GM12875 (cell line): ENCODE results near the gene TAGLN2.

Experiments
- H3K4me3 ChIP-seq: one replicate; pipeline ENCODE4 v1.5.1; 2011; ENCODE audit warnings: low read depth, low read length, control low read depth
- TF ChIP-seq, protein P1 (sequence below): IDR thresholded peaks from 2 replicates; pipeline ENCODE4 v1.5.1; 2011; ENCODE audit warnings: low read depth, mild to moderate bottlenecking, control low read depth, inconsistent platforms, low read length, moderate library complexity, borderline replicate concordance; ENCODE audit not compliant: insufficient read depth

The TAGLN2 gene

GRCh38 chr1:159930634-159931033 is 5.3 kb upstream of the TAGLN2 start:
- TF ChIP-seq, protein P1, sequence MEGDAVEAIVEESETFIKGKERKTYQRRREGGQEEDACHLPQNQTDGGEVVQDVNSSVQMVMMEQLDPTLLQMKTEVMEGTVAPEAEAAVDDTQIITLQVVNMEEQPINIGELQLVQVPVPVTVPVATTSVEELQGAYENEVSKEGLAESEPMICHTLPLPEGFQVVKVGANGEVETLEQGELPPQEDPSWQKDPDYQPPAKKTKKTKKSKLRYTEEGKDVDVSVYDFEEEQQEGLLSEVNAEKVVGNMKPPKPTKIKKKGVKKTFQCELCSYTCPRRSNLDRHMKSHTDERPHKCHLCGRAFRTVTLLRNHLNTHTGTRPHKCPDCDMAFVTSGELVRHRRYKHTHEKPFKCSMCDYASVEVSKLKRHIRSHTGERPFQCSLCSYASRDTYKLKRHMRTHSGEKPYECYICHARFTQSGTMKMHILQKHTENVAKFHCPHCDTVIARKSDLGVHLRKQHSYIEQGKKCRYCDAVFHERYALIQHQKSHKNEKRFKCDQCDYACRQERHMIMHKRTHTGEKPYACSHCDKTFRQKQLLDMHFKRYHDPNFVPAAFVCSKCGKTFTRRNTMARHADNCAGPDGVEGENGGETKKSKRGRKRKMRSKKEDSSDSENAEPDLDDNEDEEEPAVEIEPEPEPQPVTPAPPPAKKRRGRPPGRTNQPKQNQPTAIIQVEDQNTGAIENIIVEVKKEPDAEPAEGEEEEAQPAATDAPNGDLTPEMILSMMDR: no peak
- no peak overlapping the region for H3K4me3 ChIP-seq

- TF ChIP-seq, protein P1: no peak
- no peak overlapping the region for H3K4me3 ChIP-seq
These were observed 4.9 kb upstream of the TAGLN2 start for GRCh38 chr1:159930216-159930615.

GRCh38 chr1:159929155-159930051 is 4.1 kb upstream of the TAGLN2 start:
- TF ChIP-seq, protein P1: no peak
- H3K4me3 ChIP-seq: no peak overlapping the region

GRCh38 chr1:159928491-159929050 is 3.3 kb upstream of the TAGLN2 start:
- TF ChIP-seq, protein P1: no peak
- H3K4me3 ChIP-seq: no peak overlapping the region

- H3K4me3 ChIP-seq: no peak overlapping the region
- TF ChIP-seq, protein P1: 0 out of 2 replicates have a peak, but pooled peaks have one; percentile 9
These were observed 2.6 kb upstream of the TAGLN2 start for GRCh38 chr1:159927849-159928431.

DNA sequence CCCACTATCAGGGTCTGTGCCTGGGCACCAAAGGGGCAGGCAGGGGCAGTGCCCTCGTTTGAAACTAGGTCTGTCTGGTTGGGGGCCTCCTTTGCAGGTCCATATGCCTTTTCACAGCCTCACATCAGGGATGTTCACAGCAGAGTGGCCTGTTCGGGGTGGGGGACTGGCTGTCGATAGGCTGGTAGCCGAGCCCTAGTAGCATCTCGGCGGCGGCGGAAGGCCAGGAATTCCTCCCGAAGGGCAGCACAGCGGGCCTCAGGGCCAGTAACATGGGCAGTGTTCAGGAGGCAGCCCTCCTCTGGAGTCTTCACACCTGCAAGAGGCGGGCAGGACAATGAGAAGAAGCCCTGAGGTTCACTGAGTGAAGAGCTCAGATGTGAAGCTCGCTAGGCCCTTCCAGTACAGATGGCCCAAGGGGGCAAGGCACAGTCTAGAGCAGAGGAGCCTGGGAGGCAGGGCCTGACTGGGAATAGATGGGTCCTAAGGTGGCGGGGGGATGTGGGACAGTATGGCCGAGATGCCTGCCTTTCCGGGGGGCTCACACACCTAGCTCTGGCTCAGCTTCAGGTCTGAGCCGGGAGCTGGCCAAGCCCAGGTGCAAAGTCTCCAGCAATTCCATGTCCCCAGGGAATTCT is 2.0 kb upstream of the TAGLN2 start:
- no peak overlapping the region for H3K4me3 ChIP-seq
- TF ChIP-seq, protein P1: no peak
